Measurements from ENCODE around the gene RNF186. TPM values are rescaled to one million over a fixed set of nuclear protein-coding genes. Genes with fewer than 3 reads are reported as not detected.
"Not testable (repeated sequence)": the region's sequence is repeated elsewhere in the genome, so short reads cannot be mapped to it uniquely, and the experiment has no call there.

The RNF186 gene, protein sequence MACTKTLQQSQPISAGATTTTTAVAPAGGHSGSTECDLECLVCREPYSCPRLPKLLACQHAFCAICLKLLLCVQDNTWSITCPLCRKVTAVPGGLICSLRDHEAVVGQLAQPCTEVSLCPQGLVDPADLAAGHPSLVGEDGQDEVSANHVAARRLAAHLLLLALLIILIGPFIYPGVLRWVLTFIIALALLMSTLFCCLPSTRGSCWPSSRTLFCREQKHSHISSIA
- not detected for total RNA-seq

DNA sequence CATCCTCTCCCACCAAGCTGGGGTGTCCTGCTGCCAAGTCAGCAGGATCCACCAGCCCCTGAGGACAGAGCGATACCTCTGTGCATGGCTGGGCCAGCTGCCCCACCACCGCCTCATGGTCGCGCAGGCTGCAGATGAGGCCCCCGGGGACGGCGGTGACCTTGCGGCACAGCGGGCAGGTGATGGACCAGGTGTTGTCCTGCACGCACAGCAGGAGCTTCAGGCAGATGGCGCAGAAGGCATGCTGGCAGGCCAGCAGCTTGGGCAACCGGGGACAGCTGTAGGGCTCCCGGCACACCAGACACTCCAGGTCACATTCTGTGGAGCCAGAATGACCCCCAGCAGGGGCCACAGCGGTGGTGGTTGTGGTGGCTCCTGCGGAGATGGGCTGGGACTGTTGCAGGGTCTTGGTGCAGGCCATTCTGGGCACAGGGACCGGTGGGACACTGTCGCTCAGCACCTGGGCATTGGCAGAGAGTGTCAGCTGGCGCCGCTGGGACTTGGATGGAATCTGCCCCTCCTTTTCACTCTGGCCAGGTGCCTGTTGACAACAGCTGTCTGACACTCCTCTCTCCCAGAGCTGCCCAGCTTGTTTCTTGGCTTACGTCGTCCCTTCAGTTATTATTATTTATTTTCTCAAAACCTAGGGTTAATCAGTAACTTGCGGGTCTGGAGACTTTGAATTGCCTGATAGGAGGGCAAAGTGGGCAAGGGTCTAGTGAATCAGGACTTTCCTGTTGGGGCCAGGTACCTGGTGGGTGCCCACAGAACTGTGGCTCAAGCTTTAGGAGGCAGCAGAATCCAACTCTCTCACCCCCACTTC, at the start of gene RNF186:
Gene RNF186, minus strand, starts transcription at position 603 of the 823 bp plus-strand sequence. Its CDS starts 182 bp downstream, at position 421.
- Mint-ChIP-seq H3K9me3 (no peaks in the 10 kb centered on the region), H3K4me1 (no peaks in the 10 kb centered on the region), H3K4me3 (no peak within 1 kb of the TSS), H3K27me3 (peaks cover 5% of the 10 kb centered on the region), H3K27ac (no peak within 1 kb of the TSS), H3K36me3 (ENCODE audit: low read depth) (no peaks in the 10 kb centered on the region)
- DNase-seq = no peak
- CTCF ChIA-PET = interaction anchor here (1.4 kb wide), 1 partner anchor 9 kb away, joined by 3 read pairs; no protein-coding TSS in a partner anchor
- POLR2A ChIA-PET = no interaction called here

DNA sequence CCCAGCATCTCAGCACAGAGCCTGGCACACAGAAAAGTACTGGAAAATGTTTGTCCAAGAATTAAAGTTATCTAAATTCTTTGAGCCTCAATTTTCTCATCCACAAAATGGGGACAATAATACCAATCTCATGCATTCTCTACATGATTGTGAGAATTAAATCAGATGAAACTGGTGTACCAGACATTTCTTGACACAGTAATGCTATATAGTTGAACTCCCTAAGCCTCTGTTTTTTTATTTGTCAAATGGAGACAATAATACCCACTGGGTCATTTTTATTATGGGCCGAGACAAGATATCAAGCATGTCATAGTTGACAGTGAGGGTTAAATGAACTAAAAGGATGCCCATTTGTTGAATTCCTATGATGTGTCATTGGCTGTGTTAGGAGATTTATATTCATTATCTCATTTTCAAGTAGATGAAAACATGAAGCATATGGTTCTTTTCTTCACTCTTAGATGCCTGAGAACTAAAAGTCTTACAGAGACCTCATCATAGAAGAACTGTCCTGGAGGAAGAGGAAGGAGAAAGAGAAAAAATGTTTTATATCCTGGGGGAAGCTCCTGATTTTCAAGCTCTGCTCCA, 49.6 kb upstream of the RNF186 start:
- POLR2A ChIA-PET = no interaction called here
- no peak overlapping the region for H3K4me3 Mint-ChIP-seq
- no peak overlapping the region for H3K27ac Mint-ChIP-seq
- H3K27me3 Mint-ChIP-seq = peaks cover 39% of the 10 kb centered on the region
- no peak for DNase-seq
- CTCF ChIA-PET = interaction anchor here (0.6 kb wide), 1 partner anchor 348 kb away, joined by 3 read pairs; no protein-coding TSS in a partner anchor
- peaks cover 5% of the 10 kb centered on the region for H3K9me3 Mint-ChIP-seq
- no peaks in the 10 kb centered on the region for H3K4me1 Mint-ChIP-seq
- no peaks in the 10 kb centered on the region for H3K36me3 Mint-ChIP-seq (ENCODE audit: low read depth)

DNA sequence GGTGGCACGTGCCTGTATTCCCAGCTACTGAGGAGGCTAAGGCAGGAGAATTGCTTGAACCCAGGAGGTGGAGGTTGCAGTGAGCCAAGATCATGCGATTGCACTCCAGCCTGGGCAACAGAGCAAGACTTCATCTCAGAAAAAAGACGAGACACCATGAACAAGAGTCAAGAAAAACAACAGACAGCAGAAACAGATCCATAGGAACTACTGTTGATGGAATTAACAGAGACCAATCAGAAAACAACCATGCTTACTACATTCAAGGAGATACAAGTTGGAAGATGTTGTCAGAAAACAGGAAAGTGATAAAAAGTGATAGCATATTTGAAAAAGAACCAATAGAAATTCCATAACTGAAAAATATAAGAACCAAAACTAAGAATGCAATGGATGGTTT, 47.9 kb upstream of the RNF186 start:
- Mint-ChIP-seq H3K27me3 (peaks cover 35% of the 10 kb centered on the region), H3K9me3 (peaks cover 5% of the 10 kb centered on the region), H3K4me3 (no peak overlapping the region), H3K4me1 (no peaks in the 10 kb centered on the region), H3K27ac (no peak overlapping the region), H3K36me3 (ENCODE audit: low read depth) (no peaks in the 10 kb centered on the region)
- ChIA-PET CTCF (no interaction called here), POLR2A (no interaction called here)
- no peak for DNase-seq

DNA sequence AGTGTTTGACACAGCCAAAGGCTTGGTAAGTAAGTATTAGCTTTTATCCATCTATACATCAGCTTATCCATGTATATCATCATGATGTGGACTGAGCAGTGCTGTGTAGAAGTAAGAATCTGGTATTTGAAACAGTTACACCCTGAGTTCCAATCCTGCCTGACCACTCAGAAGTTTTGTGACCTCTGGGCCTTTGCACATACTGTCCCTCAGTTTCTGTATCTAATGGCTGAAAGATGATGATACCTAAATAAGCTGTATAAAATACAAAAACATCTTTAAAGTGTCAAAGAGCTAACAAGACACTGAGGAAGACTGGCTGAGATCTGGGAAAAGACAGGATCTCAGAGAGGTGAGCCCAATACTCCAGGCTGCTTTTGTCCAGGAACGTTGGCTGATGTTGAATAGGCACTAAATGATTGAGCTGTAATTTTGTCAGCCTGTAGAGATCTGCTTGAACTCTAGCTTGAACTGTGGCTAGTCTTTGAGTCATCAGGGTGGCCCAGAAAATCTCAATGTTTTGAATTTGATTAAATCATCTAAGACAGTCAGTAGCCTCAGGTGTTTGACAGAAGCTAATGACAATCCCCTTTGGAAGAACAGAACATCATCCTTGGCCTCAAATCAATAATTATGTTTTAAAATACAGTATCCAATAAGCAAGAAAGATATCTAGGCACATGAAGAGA, 46.9 kb upstream of the RNF186 start:
- H3K36me3 Mint-ChIP-seq (ENCODE audit: low read depth) = no peaks in the 10 kb centered on the region
- peaks cover 34% of the 10 kb centered on the region for H3K27me3 Mint-ChIP-seq
- no peak overlapping the region for H3K27ac Mint-ChIP-seq
- POLR2A ChIA-PET = no interaction called here
- H3K4me1 Mint-ChIP-seq = no peaks in the 10 kb centered on the region
- CTCF ChIA-PET = interaction anchor here (0.6 to 1.4 kb wide), 2 partner anchors 20 to 33 kb away, joined by 3 to 4 read pairs; no protein-coding TSS in a partner anchor
- H3K9me3 Mint-ChIP-seq = peaks cover 5% of the 10 kb centered on the region
- no peak for DNase-seq
- no peak overlapping the region for H3K4me3 Mint-ChIP-seq

DNA sequence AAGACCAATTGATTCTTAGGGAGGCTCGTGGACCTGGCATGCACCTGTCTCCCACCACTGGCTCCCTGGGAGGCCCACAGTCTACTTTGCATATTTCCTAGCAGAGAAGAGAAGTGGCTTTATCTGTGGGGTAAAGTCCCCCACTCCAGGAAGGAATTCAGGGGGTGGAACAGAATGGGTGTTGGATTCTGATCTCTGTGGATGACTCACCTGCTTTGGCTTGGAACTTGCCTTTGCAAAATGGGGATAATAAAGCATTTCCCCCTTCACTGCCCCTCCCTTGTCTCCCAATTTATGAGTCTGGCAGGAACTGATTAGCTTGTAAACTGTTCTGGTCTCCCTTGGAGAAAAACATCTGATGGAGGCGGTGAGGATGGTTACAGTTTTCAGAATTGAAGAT, 46.0 kb upstream of the RNF186 start:
- no peak overlapping the region for H3K4me3 Mint-ChIP-seq
- peaks cover 5% of the 10 kb centered on the region for H3K9me3 Mint-ChIP-seq
- H3K27me3 Mint-ChIP-seq = peaks cover 31% of the 10 kb centered on the region
- POLR2A ChIA-PET = no interaction called here
- no peak for DNase-seq
- no peaks in the 10 kb centered on the region for H3K4me1 Mint-ChIP-seq
- CTCF ChIA-PET = interaction anchor here (1.4 kb wide), 1 partner anchor 21 kb away, joined by 4 read pairs; no protein-coding TSS in a partner anchor
- no peak overlapping the region for H3K27ac Mint-ChIP-seq
- no peaks in the 10 kb centered on the region for H3K36me3 Mint-ChIP-seq (ENCODE audit: low read depth)

DNA sequence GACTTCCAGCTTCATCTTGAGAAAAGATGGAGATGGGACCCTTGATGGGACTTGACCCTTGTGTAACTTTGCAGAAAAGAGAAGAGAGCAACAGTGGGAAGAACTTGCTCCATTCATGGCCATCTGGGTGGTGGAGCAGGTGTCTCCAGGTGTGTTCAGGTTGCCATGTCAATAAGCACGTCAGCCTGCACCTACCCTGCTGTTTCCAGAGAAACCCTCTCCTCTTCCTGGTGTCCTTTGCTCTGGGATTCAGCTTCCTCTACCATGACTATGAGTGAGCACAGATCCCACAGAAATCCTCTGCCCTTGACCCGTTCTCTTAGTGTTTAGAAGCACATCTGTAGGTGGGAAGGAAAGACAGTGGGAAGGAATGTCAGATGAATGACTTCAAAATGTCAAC, 45.3 kb upstream of the RNF186 start:
- H3K27ac Mint-ChIP-seq = no peak overlapping the region
- peaks cover 27% of the 10 kb centered on the region for H3K27me3 Mint-ChIP-seq
- no peaks in the 10 kb centered on the region for H3K4me1 Mint-ChIP-seq
- ChIA-PET POLR2A (no interaction called here), CTCF (no interaction called here)
- no peak for DNase-seq
- peaks cover 5% of the 10 kb centered on the region for H3K9me3 Mint-ChIP-seq
- H3K36me3 Mint-ChIP-seq (ENCODE audit: low read depth) = no peaks in the 10 kb centered on the region
- no peak overlapping the region for H3K4me3 Mint-ChIP-seq

DNA sequence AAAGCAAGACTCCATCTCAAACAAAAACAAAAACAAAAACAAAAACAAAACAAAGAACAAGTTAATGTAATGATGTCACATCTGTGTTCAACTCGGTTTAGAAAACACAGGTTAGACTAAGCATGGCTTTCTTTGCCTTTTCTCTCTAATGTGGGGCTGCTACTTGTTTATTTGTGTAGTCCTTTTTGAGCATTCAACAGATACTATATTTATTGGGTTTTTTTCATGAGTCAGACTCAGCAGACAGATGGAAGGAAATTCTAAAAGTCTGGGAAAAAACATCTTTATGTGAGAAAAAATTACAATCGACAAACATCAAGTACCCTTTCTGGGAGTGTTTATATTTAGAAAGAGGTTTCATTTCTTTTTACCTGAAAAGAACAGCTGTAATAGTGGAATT, 44.8 kb upstream of the RNF186 start:
- CTCF ChIA-PET = interaction anchor here (0.7 kb wide), 2 partner anchors 8 to 40 kb away, joined by 3 read pairs; no protein-coding TSS in a partner anchor
- Mint-ChIP-seq H3K4me3 (no peak overlapping the region), H3K27ac (no peak overlapping the region), H3K4me1 (no peaks in the 10 kb centered on the region), H3K27me3 (peaks cover 27% of the 10 kb centered on the region), H3K9me3 (peaks cover 5% of the 10 kb centered on the region), H3K36me3 (ENCODE audit: low read depth) (no peaks in the 10 kb centered on the region)
- no peak for DNase-seq
- POLR2A ChIA-PET = no interaction called here

DNA sequence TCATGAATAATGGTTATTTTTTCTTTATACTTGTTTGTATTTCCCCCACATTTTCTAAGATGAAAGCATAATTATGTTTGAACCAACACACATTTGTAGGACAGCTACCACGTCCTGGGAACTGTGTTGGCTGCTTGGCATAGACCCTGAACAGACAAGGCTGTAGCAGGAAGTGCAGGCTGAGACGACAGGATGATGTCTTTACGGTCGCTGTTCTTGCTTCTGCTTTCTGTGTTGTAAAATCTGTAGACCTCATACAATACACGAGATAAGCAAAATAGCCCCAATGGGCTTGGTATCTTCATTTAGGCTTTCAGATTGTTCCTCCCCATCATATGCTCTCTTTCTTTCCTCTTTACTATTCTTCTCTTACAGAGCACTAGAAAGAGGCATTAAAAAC, 43.8 kb upstream of the RNF186 start:
- DNase-seq = no peak
- Mint-ChIP-seq H3K9me3 (peaks cover 4% of the 10 kb centered on the region), H3K27ac (no peak overlapping the region), H3K27me3 (peaks cover 25% of the 10 kb centered on the region), H3K4me1 (no peaks in the 10 kb centered on the region), H3K4me3 (no peak overlapping the region), H3K36me3 (ENCODE audit: low read depth) (no peaks in the 10 kb centered on the region)
- ChIA-PET POLR2A (no interaction called here), CTCF (interaction anchor here (0.7 kb wide), 1 partner anchor 10 kb away, joined by 3 read pairs; no protein-coding TSS in a partner anchor)

DNA sequence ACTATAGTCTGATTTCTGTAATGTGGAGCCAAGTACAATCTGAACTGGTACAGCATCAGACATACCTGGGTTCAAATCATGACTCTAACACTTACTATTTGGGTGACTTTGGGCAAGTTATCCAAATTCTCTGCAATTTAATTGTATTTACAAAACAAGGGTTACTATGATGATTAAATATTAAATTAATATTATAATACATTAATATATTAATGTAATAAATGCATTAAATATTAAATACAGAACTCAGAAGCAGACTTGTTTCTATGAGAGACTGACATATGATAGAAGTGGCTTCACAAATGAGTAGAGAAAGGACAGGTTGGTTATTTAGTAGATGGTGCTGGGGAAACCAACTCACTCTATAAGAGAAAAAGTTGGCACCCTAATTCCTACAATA, 39.8 kb upstream of the RNF186 start:
- no peaks in the 10 kb centered on the region for H3K9me3 Mint-ChIP-seq
- no peak overlapping the region for H3K27ac Mint-ChIP-seq
- peaks cover 12% of the 10 kb centered on the region for H3K27me3 Mint-ChIP-seq
- ChIA-PET POLR2A (interaction anchor here (0.6 kb wide), 1 partner anchor 12 kb away, joined by 3 read pairs; no protein-coding TSS in a partner anchor), CTCF (no interaction called here)
- no peaks in the 10 kb centered on the region for H3K36me3 Mint-ChIP-seq (ENCODE audit: low read depth)
- no peak for DNase-seq
- H3K4me3 Mint-ChIP-seq = no peak overlapping the region
- no peaks in the 10 kb centered on the region for H3K4me1 Mint-ChIP-seq

DNA sequence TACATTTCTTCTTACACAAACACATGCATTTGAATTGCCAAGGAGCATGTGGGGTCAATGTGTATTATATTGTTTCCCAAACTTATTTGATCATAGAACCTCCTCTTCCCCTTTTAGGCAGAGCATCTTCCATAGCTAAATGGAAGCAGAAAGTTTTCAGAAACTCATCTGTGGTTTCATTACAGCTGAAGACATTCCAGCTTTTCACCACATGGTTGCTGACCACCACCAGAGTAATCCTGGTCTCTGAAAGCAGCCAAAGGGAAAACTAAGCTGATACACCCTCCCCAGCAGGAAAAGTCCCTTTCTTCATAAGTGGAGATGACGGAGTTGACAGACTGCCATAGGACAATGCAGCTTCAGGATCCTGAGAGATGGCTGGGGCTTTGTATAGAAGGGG, 37.0 kb upstream of the RNF186 start:
- Mint-ChIP-seq H3K4me1 (no peaks in the 10 kb centered on the region), H3K27ac (no peak overlapping the region)
- CTCF ChIA-PET = no interaction called here

DNA sequence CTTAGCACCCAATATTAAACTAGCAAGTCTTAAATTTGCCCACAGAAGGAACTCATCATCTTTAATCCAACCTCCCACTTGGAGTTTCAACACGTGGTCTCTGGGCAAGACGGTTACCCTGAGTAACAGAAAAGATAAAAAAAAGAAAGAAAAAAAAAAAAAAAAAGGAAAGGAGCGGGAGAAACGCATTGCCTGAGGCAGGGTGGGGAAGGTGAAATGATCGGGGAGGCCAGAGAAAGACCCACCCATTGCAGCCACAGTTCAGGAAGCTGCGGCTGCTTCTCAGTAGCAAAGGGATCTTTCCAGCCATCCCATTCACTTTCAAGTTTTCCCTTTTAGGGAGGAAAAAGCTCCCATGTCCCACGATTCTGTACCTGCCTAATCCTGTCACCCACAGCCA, 35.1 kb upstream of the RNF186 start:
- no peaks in the 10 kb centered on the region for H3K9me3 Mint-ChIP-seq
- H3K4me3 Mint-ChIP-seq = no peak overlapping the region
- POLR2A ChIA-PET = no interaction called here
- no peak overlapping the region for H3K27ac Mint-ChIP-seq
- H3K27me3 Mint-ChIP-seq = peaks cover 21% of the 10 kb centered on the region
- CTCF ChIA-PET = no interaction called here
- no peaks in the 10 kb centered on the region for H3K4me1 Mint-ChIP-seq
- no peaks in the 10 kb centered on the region for H3K36me3 Mint-ChIP-seq (ENCODE audit: low read depth)
- DNase-seq = no peak

More for the DNA sequence above, 37.0 kb upstream of the RNF186 start:
- no peak for DNase-seq
- H3K36me3 Mint-ChIP-seq (ENCODE audit: low read depth) = no peaks in the 10 kb centered on the region
- POLR2A ChIA-PET = no interaction called here
- no peaks in the 10 kb centered on the region for H3K9me3 Mint-ChIP-seq
- H3K4me3 Mint-ChIP-seq = no peak overlapping the region
- H3K27me3 Mint-ChIP-seq = peaks cover 15% of the 10 kb centered on the region

DNA sequence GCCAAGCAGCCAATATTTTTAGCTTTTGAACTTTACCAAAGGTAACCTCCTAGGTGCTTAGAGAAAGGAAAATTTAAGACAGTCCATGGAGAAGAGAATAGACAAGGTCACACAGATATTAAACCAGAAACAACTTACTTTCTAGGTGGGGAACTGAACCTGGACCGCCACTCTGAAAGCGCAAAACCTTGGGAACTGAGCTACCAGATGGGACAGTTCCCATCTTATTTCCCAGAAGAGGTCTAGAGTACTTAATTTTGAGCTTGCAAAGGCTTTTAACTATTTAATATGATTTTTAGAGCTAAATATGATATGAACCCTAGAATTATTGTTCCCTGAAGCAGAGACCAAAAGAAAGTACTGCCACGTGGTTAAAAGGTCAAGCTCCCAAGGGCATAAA, 34.2 kb upstream of the RNF186 start:
- H3K4me1 Mint-ChIP-seq; H3K27ac Mint-ChIP-seq; H3K36me3 Mint-ChIP-seq (ENCODE audit: low read depth); DNase-seq; POLR2A ChIA-PET; H3K9me3 Mint-ChIP-seq; H3K4me3 Mint-ChIP-seq: not testable (repeated sequence)
- CTCF ChIA-PET = interaction anchor here (1.2 kb wide), 1 partner anchor 9 kb away, joined by 3 read pairs; no protein-coding TSS in a partner anchor
- peaks cover 28% of the 10 kb centered on the region for H3K27me3 Mint-ChIP-seq

DNA sequence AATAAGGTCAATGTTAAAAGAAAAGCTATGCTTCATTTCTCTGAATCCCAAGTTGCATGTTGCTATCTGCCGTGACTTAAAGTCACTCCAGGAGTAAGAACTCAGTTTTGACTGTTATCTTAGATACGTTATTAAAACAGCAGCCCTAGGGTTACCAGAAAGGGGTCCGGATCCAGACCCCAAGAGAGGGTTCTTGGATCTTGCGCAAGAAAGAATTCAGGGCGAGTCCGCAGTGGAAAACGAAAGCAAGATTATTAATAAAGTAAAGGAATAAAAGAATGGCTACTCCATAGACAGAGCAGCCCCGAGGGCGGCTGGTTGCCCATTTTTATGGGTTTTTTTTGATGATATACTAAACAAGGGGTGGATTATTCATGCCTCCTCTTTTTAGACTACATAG, 32.3 kb upstream of the RNF186 start:
- CTCF ChIA-PET; DNase-seq; H3K36me3 Mint-ChIP-seq (ENCODE audit: low read depth); H3K4me3 Mint-ChIP-seq; H3K9me3 Mint-ChIP-seq; H3K27ac Mint-ChIP-seq; POLR2A ChIA-PET; H3K4me1 Mint-ChIP-seq: not testable (repeated sequence)
- H3K27me3 Mint-ChIP-seq = peaks cover 28% of the 10 kb centered on the region
